Ovary (tissue), 3 donors: Measurements from ENCODE around the gene CTNNAL1.

Experiments
- EP300 ChIP-seq: sonication (generic); formaldehyde crosslinking; IDR thresholded peaks from one replicate; pipeline ENCODE4 v1.6.1; 2017; ENCODE audit warnings: antibody characterized with exemption
- POLR2A ChIP-seq: fragments of 450-650 bp; IDR thresholded peaks from one replicate; pipeline ENCODE4 v1.6.1; 2017; ENCODE audit warnings: antibody characterized with exemption, mild to moderate bottlenecking, moderate library complexity
- TF ChIP-seq, protein P1 (sequence below), 3 donors: fragments of 450-650 bp in 2 of 3; fragments of 200-600 bp in 1 of 3; IDR thresholded peaks; one replicate each; pipeline versions ENCODE4 v1.5.1 to v1.8.0; 2016 to 2022; ENCODE audit warnings: antibody characterized with exemption in 3 of 3, mild to moderate bottlenecking in 1 of 3
- donor health status: DM: no; HTN: no; CAD: no.

DNA sequence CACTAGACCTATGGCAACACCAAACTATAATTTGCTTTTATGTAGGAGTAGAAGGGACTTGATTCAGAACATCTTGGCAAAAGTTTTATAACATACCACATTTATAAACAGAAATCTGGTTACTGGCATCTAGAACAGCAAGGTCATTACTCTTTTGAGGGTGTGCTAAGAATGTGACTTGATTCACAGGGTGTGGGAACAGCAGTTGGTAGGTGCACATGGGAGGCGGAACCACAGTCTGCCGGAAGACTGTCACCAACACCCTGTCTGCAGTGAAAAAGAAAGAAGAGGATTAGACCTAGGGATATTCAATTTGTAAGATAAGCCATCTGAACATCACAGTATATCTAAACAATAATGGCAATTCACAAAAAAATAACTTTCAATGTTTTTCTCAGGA is 102.4 kb downstream of the CTNNAL1 start:
- TF ChIP-seq, protein P1, sequence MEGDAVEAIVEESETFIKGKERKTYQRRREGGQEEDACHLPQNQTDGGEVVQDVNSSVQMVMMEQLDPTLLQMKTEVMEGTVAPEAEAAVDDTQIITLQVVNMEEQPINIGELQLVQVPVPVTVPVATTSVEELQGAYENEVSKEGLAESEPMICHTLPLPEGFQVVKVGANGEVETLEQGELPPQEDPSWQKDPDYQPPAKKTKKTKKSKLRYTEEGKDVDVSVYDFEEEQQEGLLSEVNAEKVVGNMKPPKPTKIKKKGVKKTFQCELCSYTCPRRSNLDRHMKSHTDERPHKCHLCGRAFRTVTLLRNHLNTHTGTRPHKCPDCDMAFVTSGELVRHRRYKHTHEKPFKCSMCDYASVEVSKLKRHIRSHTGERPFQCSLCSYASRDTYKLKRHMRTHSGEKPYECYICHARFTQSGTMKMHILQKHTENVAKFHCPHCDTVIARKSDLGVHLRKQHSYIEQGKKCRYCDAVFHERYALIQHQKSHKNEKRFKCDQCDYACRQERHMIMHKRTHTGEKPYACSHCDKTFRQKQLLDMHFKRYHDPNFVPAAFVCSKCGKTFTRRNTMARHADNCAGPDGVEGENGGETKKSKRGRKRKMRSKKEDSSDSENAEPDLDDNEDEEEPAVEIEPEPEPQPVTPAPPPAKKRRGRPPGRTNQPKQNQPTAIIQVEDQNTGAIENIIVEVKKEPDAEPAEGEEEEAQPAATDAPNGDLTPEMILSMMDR (IDR thresholded peaks at IDR 0.05): no peak
- TF ChIP-seq POLR2A: no peak
- no peak for TF ChIP-seq EP300
